H1 (cell line): Measurements from ENCODE around the gene PHC1. TPM values are rescaled to one million over a fixed set of nuclear protein-coding genes. Genes with fewer than 3 reads are reported as not detected.

Source experiments
- CTCF ChIA-PET: fragments of 300-600 bp; sonication (Branson Sonifier 250); formaldehyde crosslinking; loops from one replicate; lab custom pipeline; 2021; ENCODE audit not compliant: partially characterized antibody; lab: Charles Lee
- POLR2A ChIA-PET: fragments of 300-600 bp; sonication (Branson Sonifier 250); formaldehyde crosslinking; loops from one replicate; lab custom pipeline; 2021; ENCODE audit warnings: inconsistent platforms; ENCODE audit not compliant: partially characterized antibody; lab: Charles Lee
- DNase-seq, 2 experiments: peaks; one replicate each; pipeline versions ENCODE4 v3.0.0 to v3.0.0-alpha.2; 2010 to 2022; ENCODE audit warnings: low spot score in 2 of 2, low read depth in 1 of 2, mixed read lengths in 1 of 2
- FAIRE-seq: peaks from 2 replicates; lab custom pipeline; 2011; peaks lifted over from hg19 to GRCh38; lab: Jason Lieb, UNC
- H2AFZ ChIP-seq: 2 replicates; pipeline ENCODE4 v1.8.1; 2012; ENCODE audit warnings: low read length, inconsistent platforms
- H2AK5ac ChIP-seq: 2 replicates; pipeline ENCODE4 v1.6.1; 2013; ENCODE audit warnings: low read depth, low read length
- H2BK120ac ChIP-seq: replicated peaks from 2 replicates; pipeline ENCODE3; 2013; ENCODE audit warnings: low read depth, low read length, inconsistent platforms
- H2BK12ac ChIP-seq: 2 replicates; pipeline ENCODE4 v1.6.1; 2013; ENCODE audit warnings: low read depth, low read length
- H2BK15ac ChIP-seq: 2 replicates; pipeline ENCODE4 v1.6.1; 2013; ENCODE audit warnings: low read length
- H2BK20ac ChIP-seq: 2 replicates; pipeline ENCODE4 v1.6.1; 2013; ENCODE audit warnings: low read length
- H2BK5ac ChIP-seq: 2 replicates; pipeline ENCODE4 v1.6.1; 2013; ENCODE audit warnings: low read depth, low read length
- H3K14ac ChIP-seq: 2 replicates; pipeline ENCODE4 v1.6.1; 2013; ENCODE audit warnings: inconsistent platforms; ENCODE audit not compliant: insufficient read length
- H3K18ac ChIP-seq: 2 replicates; pipeline ENCODE4 v1.6.1; 2013; ENCODE audit warnings: low read length; ENCODE audit errors: extremely low read depth
- H3K23ac ChIP-seq: 2 replicates; pipeline ENCODE4 v1.6.1; 2013; ENCODE audit warnings: inconsistent platforms; ENCODE audit not compliant: insufficient read length
- H3K23me2 ChIP-seq: 2 replicates; pipeline ENCODE4 v1.6.1; 2013; ENCODE audit warnings: low read depth, low read length
- H3K27ac ChIP-seq: 2 replicates; pipeline ENCODE4 v1.6.1; 2011; ENCODE audit warnings: low read depth, low read length, inconsistent platforms
- H3K27me3 ChIP-seq, 4 experiments: replicated peaks in 1 of 4; 1 replicate in 1 of 4; 2 replicates in 3 of 4; pipeline versions ENCODE4 v1.6.1 to v1.8.1; 2011 to 2013; ENCODE audit warnings: low read length in 3 of 4, mild to moderate bottlenecking in 3 of 4, inconsistent platforms in 2 of 4, mixed read lengths in 2 of 4, moderate library complexity in 1 of 4; ENCODE audit not compliant: control insufficient read depth in 3 of 4, insufficient read depth in 3 of 4; ENCODE audit errors: extremely low read depth in 1 of 4
- H3K36me3 ChIP-seq, 4 experiments: 2 replicates each; pipeline versions ENCODE4 v1.6.1 to v1.8.1; 2011 to 2013; ENCODE audit warnings: mild to moderate bottlenecking in 4 of 4, low read length in 3 of 4, moderate library complexity in 2 of 4, control low read depth in 1 of 4, inconsistent platforms in 1 of 4; ENCODE audit not compliant: insufficient read depth in 4 of 4, control insufficient read depth in 2 of 4
- H3K4ac ChIP-seq: replicated peaks from 2 replicates; pipeline ENCODE3; 2013; ENCODE audit warnings: low read length, low read depth, mixed read lengths, inconsistent platforms; ENCODE audit not compliant: insufficient read length
- H3K4me1 ChIP-seq, 4 experiments: replicated peaks in 1 of 4; 1 replicate in 1 of 4; 2 replicates in 3 of 4; pipeline versions ENCODE4 v1.6.1 to v1.8.1; 2011 to 2013; ENCODE audit warnings: low read length in 3 of 4, inconsistent platforms in 2 of 4, mixed read lengths in 1 of 4; ENCODE audit not compliant: insufficient read depth in 4 of 4, control insufficient read depth in 3 of 4
- H3K4me2 ChIP-seq, 2 experiments: 2 replicates each; pipeline versions ENCODE4 v1.6.1 to v1.8.1; 2011 to 2013; ENCODE audit warnings: low read depth in 2 of 2, low read length in 2 of 2, control low read depth in 1 of 2, inconsistent platforms in 1 of 2, mild to moderate bottlenecking in 1 of 2; ENCODE audit not compliant: insufficient read depth in 1 of 2
- H3K4me3 ChIP-seq, 4 experiments: fragments of 200-600, 300-600 bp in 1 of 4; sonication (generic), shearing (Covaris generic), sonication (Bioruptor Twin) in 1 of 4; 2 replicates each; pipeline versions ENCODE4 v1.5.1 to v1.8.1; 2011 to 2016; ENCODE audit warnings: low read length in 4 of 4, low read depth in 3 of 4, control low read depth in 2 of 4, inconsistent platforms in 2 of 4, mild to moderate bottlenecking in 2 of 4, mixed read lengths in 1 of 4, moderate library complexity in 1 of 4; ENCODE audit not compliant: insufficient read depth in 2 of 4; ENCODE audit errors: extremely low read depth in 1 of 4
- H3K56ac ChIP-seq: replicated peaks from 2 replicates; pipeline ENCODE3; 2013; ENCODE audit warnings: low read depth, mild to moderate bottlenecking, mixed read lengths, low read length, inconsistent platforms; ENCODE audit not compliant: insufficient read length
- H3K79me1 ChIP-seq: 2 replicates; pipeline ENCODE4 v1.6.1; 2013; ENCODE audit warnings: low read depth, low read length, control low read depth
- H3K79me2 ChIP-seq, 2 experiments: 2 replicates each; pipeline versions ENCODE4 v1.6.1 to v1.8.1; 2012 to 2013; ENCODE audit warnings: low read length in 2 of 2, mild to moderate bottlenecking in 2 of 2, inconsistent platforms in 1 of 2; ENCODE audit not compliant: insufficient read depth in 2 of 2, control insufficient read depth in 1 of 2
- H3K9ac ChIP-seq, 4 experiments: replicated peaks in 1 of 4; 1 replicate in 1 of 4; 2 replicates in 3 of 4; pipeline versions ENCODE4 v1.6.1 to v1.8.1; 2011 to 2013; ENCODE audit warnings: low read depth in 3 of 4, low read length in 3 of 4, control low read depth in 2 of 4, mild to moderate bottlenecking in 2 of 4, moderate library complexity in 2 of 4, inconsistent platforms in 1 of 4; ENCODE audit errors: extremely low read depth in 1 of 4
- H3K9me3 ChIP-seq, 2 experiments: 2 replicates each; pipeline versions ENCODE4 v1.6.1 to v1.8.1; 2012 to 2013; ENCODE audit warnings: mild to moderate bottlenecking in 2 of 2, moderate library complexity in 2 of 2, control low read depth in 1 of 2, inconsistent platforms in 1 of 2, low read depth in 1 of 2, low read length in 1 of 2, mixed read lengths in 1 of 2; ENCODE audit not compliant: insufficient read depth in 2 of 2
- H4K20me1 ChIP-seq, 2 experiments: replicated peaks in 1 of 2; 2 replicates each; pipeline versions ENCODE3 to v1.8.1; 2011 to 2013; ENCODE audit warnings: inconsistent platforms in 2 of 2, low read length in 2 of 2, mild to moderate bottlenecking in 1 of 2; ENCODE audit not compliant: insufficient read depth in 2 of 2, control insufficient read depth in 1 of 2
- H4K5ac ChIP-seq: 2 replicates; pipeline ENCODE4 v1.6.1; 2013; ENCODE audit warnings: low read length, low read depth, mixed read lengths, inconsistent platforms; ENCODE audit not compliant: insufficient read length
- H4K8ac ChIP-seq: 2 replicates; pipeline ENCODE4 v1.8.0; 2013; ENCODE audit warnings: mild to moderate bottlenecking, moderate library complexity, low read length, inconsistent platforms; ENCODE audit not compliant: insufficient read depth; ENCODE audit errors: extremely low read depth
- H4K91ac ChIP-seq: replicated peaks from 2 replicates; pipeline ENCODE3; 2013; ENCODE audit warnings: low read length, mixed read lengths, inconsistent platforms; ENCODE audit not compliant: insufficient read length
- ASH2L ChIP-seq: fragments of 200-600, 300-600 bp; sonication (generic); IDR thresholded peaks from one replicate; pipeline ENCODE4 v1.7.1; 2017; ENCODE audit warnings: low read length
- BACH1 ChIP-seq: IDR thresholded peaks from 2 replicates; pipeline ENCODE4 v1.6.1; 2012; ENCODE audit warnings: low read length, improper control_type of control experiment
- BRCA1 ChIP-seq: IDR thresholded peaks from 2 replicates; pipeline ENCODE4 v1.6.1; 2012; ENCODE audit warnings: low read depth, low read length, improper control_type of control experiment
- CEBPB ChIP-seq: IDR thresholded peaks from 2 replicates; pipeline ENCODE4 v1.6.1; 2012; ENCODE audit warnings: low read depth, low read length
- CTCF ChIP-seq, 3 experiments: IDR thresholded peaks; 1 replicate in 2 of 3; 2 replicates in 1 of 3; pipeline versions ENCODE4 v1.5.1 to v1.6.1; 2011; ENCODE audit warnings: low read length in 3 of 3, mild to moderate bottlenecking in 3 of 3, inconsistent platforms in 2 of 3, low read depth in 1 of 3, moderate library complexity in 1 of 3; ENCODE audit not compliant: insufficient read depth in 1 of 3; ENCODE audit errors: control extremely low read depth in 1 of 3
- EP300 ChIP-seq, 2 experiments: IDR thresholded peaks; 1 replicate in 1 of 2; 2 replicates in 1 of 2; pipeline ENCODE4 v1.6.1; 2011 to 2012; ENCODE audit warnings: low read depth in 2 of 2, low read length in 2 of 2, mild to moderate bottlenecking in 2 of 2, borderline replicate concordance in 1 of 2, inconsistent platforms in 1 of 2, moderate library complexity in 1 of 2
- GABPA ChIP-seq: IDR thresholded peaks from 2 replicates; pipeline ENCODE4 v1.6.1; 2011; ENCODE audit warnings: mild to moderate bottlenecking, low read length, moderate library complexity, borderline replicate concordance; ENCODE audit not compliant: insufficient read depth
- SIN3A ChIP-seq, 2 experiments: IDR thresholded peaks in 1 of 2; conservative IDR thresholded peaks in 1 of 2; 2 replicates each; pipeline ENCODE4 v1.6.1; 2011 to 2012; ENCODE audit warnings: low read length in 2 of 2, improper control_type of control experiment in 1 of 2, low read depth in 1 of 2, mild to moderate bottlenecking in 1 of 2
- SIRT6 ChIP-seq: IDR thresholded peaks from one replicate; pipeline ENCODE4 v1.7.1; 2012; ENCODE audit warnings: low read length, inconsistent platforms
- SIX5 ChIP-seq: IDR thresholded peaks from 2 replicates; pipeline ENCODE4 v1.6.1; 2011; ENCODE audit warnings: mild to moderate bottlenecking, low read depth, low read length
- SP2 ChIP-seq: IDR thresholded peaks from 2 replicates; pipeline ENCODE4 v1.6.1; 2012; ENCODE audit warnings: mild to moderate bottlenecking, low read length, inconsistent platforms
- WGBS, 2 experiments: shearing (Covaris generic) in 1 of 2; methylation state at CpG; one replicate each; pipeline versions ENCODE4 v1.1.6 to v1.1.7; 2013 to 2015; ENCODE audit warnings: low lambda C conversion rate in 2 of 2, mixed read lengths in 2 of 2, inconsistent platforms in 1 of 2, low coverage in 1 of 2, missing lambda C conversion rate in 1 of 2; ENCODE audit not compliant: insufficient replicate concordance in 2 of 2, insufficient coverage in 1 of 2, insufficient read length in 1 of 2; ENCODE audit errors: extremely low coverage in 1 of 2, missing lambda C conversion rate in 1 of 2; 5-methylcytosine and 5-hydroxymethylcytosine counted together
- polyA plus RNA-seq, 7 experiments: library from polyadenylated mRNA; depleted of rRNA in 3 of 7; stranded (reverse) in 5 of 7; unstranded in 2 of 7; fragments of >200 nt in 5 of 7; fragments of 200-250 nt in 2 of 7; gene quantifications; 1 replicate in 5 of 7; 2 replicates in 1 of 7; 4 replicates in 1 of 7; pipeline versions ENCODE4 v1.2.1 to v1.2.3, GENCODE V29; 2011 to 2013; ENCODE audit warnings: missing spikeins in 2 of 7, mixed read lengths in 2 of 7
- total RNA-seq: library from RNA; stranded (reverse); fragmentation: NEBNext Ultra II Directional; extraction: Animal tissue kit (Norgen Biotek cat#: 25700); gene quantifications from 2 replicates; pipeline ENCODE4 v1.2.1, GENCODE V29; 2021

Gene PHC1
- total and polyA plus RNA-seq, 2 of the 8 experiments (the other 6 are each of a cell fraction or from before 2014, with no cell fraction given) = 934 to 1,655 TPM

GRCh38 chr12:8887285-8887715 is 27.0 kb upstream of the PHC1 start:
- H2BK120ac ChIP-seq = no peak overlapping the region
- H3K14ac ChIP-seq = no peak overlapping the region
- no peaks in the 10 kb centered on the region; the same call in 1 of the 2 replicates for H3K23me2 ChIP-seq
- ChIA-PET POLR2A (interaction anchor here (1.4 kb wide), 1 partner anchor 51 kb away, joined by 3 read pairs; no protein-coding TSS in a partner anchor), CTCF (interaction anchor here (0.8 to 1.9 kb wide), 2 partner anchors 9 to 27 kb away, joined by 4 to 5 read pairs; no protein-coding TSS in a partner anchor)
- H3K79me2 ChIP-seq = no peaks in the 10 kb centered on the region
- no peak overlapping the region for H3K4me3 ChIP-seq
- H2BK20ac ChIP-seq = no peak overlapping the region
- no peak overlapping the region for H3K27ac ChIP-seq
- H4K5ac ChIP-seq = no peak overlapping the region
- DNase-seq = no peak
- H2BK15ac ChIP-seq = no peak overlapping the region
- H3K27me3 ChIP-seq = no peaks in the 10 kb centered on the region
- no peak overlapping the region for H3K23ac ChIP-seq
- H2BK12ac ChIP-seq = no peak overlapping the region
- H2AK5ac ChIP-seq = no peak overlapping the region
- no peak for FAIRE-seq
- no peak for TF ChIP-seq BACH1
- TF ChIP-seq CEBPB = no peak
- no peak for TF ChIP-seq SIX5
- TF ChIP-seq SIRT6 = no peak
- no peak for TF ChIP-seq ASH2L
- TF ChIP-seq CTCF (IDR thresholded peaks at IDR 0.05; ENCODE audit: control extremely low read depth in 1 of 3, insufficient read depth in 1 of 3, low read depth in 1 of 3, low read length in 3 of 3) = no peak
- no peak for TF ChIP-seq EP300 (IDR thresholded peaks at IDR 0.05; ENCODE audit: borderline replicate concordance in 1 of 2, low read depth in 2 of 2, low read length in 2 of 2)
- TF ChIP-seq GABPA = no peak
- no peak for TF ChIP-seq SP2
- no peak for TF ChIP-seq BRCA1
- TF ChIP-seq SIN3A (conservative IDR thresholded peaks at IDR 0.05 in 1 of 2, IDR thresholded peaks at IDR 0.05 in 1 of 2; ENCODE audit: low read depth in 1 of 2, low read length in 2 of 2) = no peak
- TF ChIP-seq, all 59 proteins: peak for 0
- Histone ChIP-seq H3K9me3 (peaks cover 0 to 3% of the 10 kb centered on the region in 2 experiments; a peak in 2 of 4 replicates), H3K4me1 (no peaks in the 10 kb centered on the region), H4K8ac (no peak overlapping the region), H3K18ac (no peak overlapping the region), H3K56ac (no peak overlapping the region), H3K4me2 (no peak overlapping the region), H4K91ac (no peak overlapping the region), H3K9ac (no peak overlapping the region), H4K20me1 (no peaks in the 10 kb centered on the region), H2BK5ac (no peak overlapping the region), H3K36me3 (peaks cover 0 to 3% (median 0%) of the 10 kb centered on the region in 4 experiments; a peak in 2 of 8 replicates), H3K4ac (no peak overlapping the region), H2AFZ (no peak overlapping the region), H3K79me1 (no peaks in the 10 kb centered on the region)
- WGBS, 2 experiments = 92% methylated on average over 4 of the region's 4 CpGs; no CpG with 5 or more reads in 1 of the 2 experiments
